GM12878 (cell line): ENCODE results near the gene CANT1. TPM values are rescaled to one million over a fixed set of nuclear protein-coding genes. Genes with fewer than 3 reads are reported as not detected.

Experiments
- ATAC-seq: fragments of 200-7000 bp; cut with Tn5 transposase; 3 replicates; pipeline ENCODE4 v1.9.1; 2020; ENCODE audit warnings: mild to moderate bottlenecking, moderate library complexity
- BruUV-seq: library from RNA; stranded (reverse); fragments of 400-500 nt; replicated peaks from 2 replicates; lab custom pipeline; 2021; lab: Mats Ljungman, UMichigan
- CTCF ChIA-PET: fragments of 300-600 bp; sonication (Branson Sonifier 250); formaldehyde crosslinking; extraction: SDS; loops from one replicate; lab custom pipeline; 2021; ENCODE audit warnings: inconsistent platforms; lab: Yijun Ruan, JAX
- POLR2A ChIA-PET: fragments of 350-600 bp; formaldehyde crosslinking; extraction: SDS; loops from one replicate; lab custom pipeline; 2021; ENCODE audit warnings: inconsistent platforms; lab: Charles Lee
- RAD21 ChIA-PET: fragments of 300-600 bp; sonication (Branson Sonifier 250); formaldehyde crosslinking; loops from one replicate; lab custom pipeline; 2023; ENCODE audit warnings: antibody characterized with exemption; ENCODE audit not compliant: unreplicated experiment; lab: Charles Lee
- SMC1A ChIA-PET: fragments of 300-600 bp; sonication (Branson Sonifier 250); formaldehyde crosslinking; loops from one replicate; lab custom pipeline; 2023; ENCODE audit not compliant: unreplicated experiment, uncharacterized antibody; lab: Charles Lee
- DNase-seq: peaks from one replicate; pipeline ENCODE4 v3.0.0-alpha.2; 2011; ENCODE audit warnings: low read depth, low spot score
- FAIRE-seq: peaks from 3 replicates; lab custom pipeline; 2011; peaks lifted over from hg19 to GRCh38; lab: Jason Lieb, UNC
- H2AFZ ChIP-seq: 2 replicates; pipeline ENCODE4 v1.6.0; 2011; ENCODE audit warnings: low read depth, low read length, control low read depth; ENCODE audit not compliant: control insufficient read depth
- H3K27ac ChIP-seq: 2 replicates; pipeline ENCODE4 v1.5.1; 2011; ENCODE audit warnings: control low read depth; ENCODE audit not compliant: control insufficient read depth, insufficient read depth
- H3K27me3 ChIP-seq, 2 experiments: replicated peaks in 1 of 2; 2 replicates each; pipeline versions ENCODE4 v1.6.0 to v1.6.1; 2011; ENCODE audit warnings: low read length in 1 of 2; ENCODE audit not compliant: control insufficient read depth in 2 of 2, insufficient read depth in 2 of 2
- H3K36me3 ChIP-seq, 2 experiments: 2 replicates each; pipeline ENCODE4 v1.5.1; 2011; ENCODE audit warnings: low read length in 1 of 2; ENCODE audit not compliant: control insufficient read depth in 2 of 2, insufficient read depth in 2 of 2
- H3K4me1 ChIP-seq: 2 replicates; pipeline ENCODE4 v1.6.1; 2011; ENCODE audit warnings: mild to moderate bottlenecking, low read length, moderate library complexity, mixed read lengths; ENCODE audit not compliant: control insufficient read depth, insufficient read depth
- H3K4me2 ChIP-seq: 2 replicates; pipeline ENCODE4 v1.6.0; 2011; ENCODE audit warnings: control low read depth; ENCODE audit not compliant: control insufficient read depth, insufficient read depth
- H3K4me3 ChIP-seq: fragments of 200-600 bp; sonication (generic); 2 replicates; pipeline ENCODE4 v1.5.1; 2016
- H3K79me2 ChIP-seq: 2 replicates; pipeline ENCODE4 v1.6.0; 2011; ENCODE audit warnings: low read length; ENCODE audit not compliant: control insufficient read depth, insufficient read depth
- H3K9ac ChIP-seq: 2 replicates; pipeline ENCODE4 v1.8.0; 2011; ENCODE audit warnings: low read length, control low read depth, mixed read lengths; ENCODE audit not compliant: control insufficient read depth, insufficient read depth
- H3K9me3 ChIP-seq: replicated peaks from 3 replicates; pipeline ENCODE4 v1.5.1; 2011; ENCODE audit warnings: mild to moderate bottlenecking, low read length; ENCODE audit not compliant: control insufficient read depth, insufficient read depth
- H4K20me1 ChIP-seq: 2 replicates; pipeline ENCODE4 v1.6.0; 2011; ENCODE audit not compliant: control insufficient read depth, insufficient read depth
- ASH2L ChIP-seq: fragments of 300-600, 200-600 bp; sonication (generic); IDR thresholded peaks from 2 replicates; pipeline ENCODE4 v1.6.1; 2017; ENCODE audit warnings: low read depth, mild to moderate bottlenecking, borderline replicate concordance
- E2F4 ChIP-seq: IDR thresholded peaks from 2 replicates; pipeline ENCODE4 v1.6.1; 2012; ENCODE audit warnings: low read depth, low read length, improper control_type of control experiment
- EED ChIP-seq: sonication (generic); IDR thresholded peaks from 2 replicates; pipeline ENCODE4 v1.6.1; 2016; ENCODE audit warnings: antibody characterized with exemption, low read depth
- ETV6 ChIP-seq, 2 experiments: fragments of 450-650 bp in 1 of 2; IDR thresholded peaks in 1 of 2; conservative IDR thresholded peaks in 1 of 2; 2 replicates each; pipeline ENCODE4 v1.6.1; 2014; ENCODE audit warnings: antibody characterized with exemption in 1 of 2, borderline replicate concordance in 1 of 2, low read depth in 1 of 2, mild to moderate bottlenecking in 1 of 2, moderate library complexity in 1 of 2
- MXI1 ChIP-seq: fragments of 150-350 bp; IDR thresholded peaks from 2 replicates; pipeline ENCODE4 v1.6.1; 2011; ENCODE audit warnings: low read depth, mild to moderate bottlenecking, inconsistent platforms, low read length, improper control_type of control experiment
- POLR2A ChIP-seq: IDR thresholded peaks from 2 replicates; pipeline ENCODE4 v1.6.1; 2011; ENCODE audit warnings: low read depth, mild to moderate bottlenecking, low read length
- STAT3 ChIP-seq: IDR thresholded peaks from 2 replicates; pipeline ENCODE4 v1.6.1; 2011; ENCODE audit warnings: low read depth, low read length, improper control_type of control experiment
- TCF3 ChIP-seq: IDR thresholded peaks from 2 replicates; pipeline ENCODE4 v1.6.1; 2012; ENCODE audit warnings: low read depth, mild to moderate bottlenecking, low read length, borderline replicate concordance; ENCODE audit not compliant: insufficient read depth
- WGBS: methylation state at CpG from one replicate; pipeline ENCODE4 v1.1.6; 2016; ENCODE audit warnings: low lambda C conversion rate; ENCODE audit not compliant: insufficient replicate concordance, insufficient coverage; ENCODE audit errors: missing lambda C conversion rate; 5-methylcytosine and 5-hydroxymethylcytosine counted together
- in situ Hi-C: fragments of 300-500 bp; cut with MboI; formaldehyde crosslinking; loops from 9 replicates; pipeline ENCODE4 v1.14.3; 2018; ENCODE audit warnings: mixed read lengths
- intact Hi-C: fragments of 100-400 bp; cut with micrococcal nuclease; formaldehyde crosslinking; loops from one replicate; pipeline ENCODE4 v1.14.2; 2022; ENCODE audit not compliant: unreplicated experiment
- polyA plus RNA-seq, 11 experiments: library from polyadenylated mRNA; depleted of rRNA in 4 of 11; unstranded in 6 of 11; stranded (reverse) in 5 of 11; fragments of >200 nt; fragmentation: Nextera tagmentation in 4 of 11; fragmentation: Illumina TruSeq in 1 of 11; extraction: Ambion mirVana in 4 of 11; extraction: Trizol in 1 of 11; gene quantifications; 1 replicate in 1 of 11; 2 replicates in 10 of 11; pipeline versions ENCODE4 v1.2.1 to v1.2.3, GENCODE V29; 2011 to 2016; ENCODE audit warnings: inconsistent platforms in 2 of 11, missing spikeins in 2 of 11, low read depth in 1 of 11
- total RNA-seq, 4 experiments: library from RNA; depleted of rRNA in 3 of 4; stranded (reverse); fragments of >200 nt in 3 of 4; fragmentation: Illumina TruSeq in 1 of 4; extraction: Trizol in 1 of 4; gene quantifications; 2 replicates each; pipeline versions ENCODE4 v1.2.1 to v1.2.3, GENCODE V29; 2013 to 2021
- TF ChIP-seq, protein P1 (sequence below): fragments of 450-650 bp; formaldehyde crosslinking; IDR thresholded peaks from 2 replicates; pipeline ENCODE4 v1.5.0; 2022; ENCODE audit warnings: mild to moderate bottlenecking, missing genetic modification characterization

The CANT1 gene
- total and polyA plus RNA-seq, 10 of the 15 experiments (the other 5 are each of a cell fraction or from before 2014, with no cell fraction given): 2.2 to 59.2 (median 20.2) TPM

DNA sequence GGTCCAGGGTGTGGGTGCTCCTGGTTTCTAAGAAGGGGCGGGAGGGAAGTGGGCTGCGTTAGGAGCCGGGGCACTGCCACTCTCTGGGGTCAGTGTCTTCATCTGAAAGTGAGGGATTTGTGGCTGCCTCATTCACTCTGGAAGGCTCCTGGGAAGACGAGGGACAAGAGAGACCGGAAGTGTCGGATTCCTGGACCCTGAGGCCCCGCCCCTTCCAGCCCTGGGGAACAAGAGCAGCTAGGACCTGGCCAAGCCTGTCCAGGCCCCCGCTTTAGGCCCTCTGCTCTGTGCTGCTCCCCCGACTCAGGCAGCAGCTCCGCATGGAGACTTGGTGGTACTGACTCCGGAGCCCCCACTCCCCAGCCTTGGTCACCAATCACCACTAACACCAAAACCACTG lies 36.4 kb downstream of the CANT1 start:
- RAD21 ChIA-PET: interaction anchor here (2.0 kb wide), 1 partner anchor 107 kb away, joined by 15 read pairs; no protein-coding TSS in a partner anchor
- ATAC-seq (no peak), DNase-seq (no peak), FAIRE-seq (no peak)
- H3K9me3 ChIP-seq: no peaks in the 10 kb centered on the region
- H3K27ac ChIP-seq: no peak overlapping the region
- CTCF ChIA-PET: interaction anchor here (3.7 kb wide), 1 partner anchor 107 kb away, joined by 59 read pairs; no protein-coding TSS in a partner anchor
- H4K20me1 ChIP-seq: no peaks in the 10 kb centered on the region
- H3K79me2 ChIP-seq: no peaks in the 10 kb centered on the region
- H3K4me2 ChIP-seq: no peak overlapping the region
- TF ChIP-seq EED: no peak
- TF ChIP-seq MXI1: no peak
- no peak for TF ChIP-seq POLR2A
- TF ChIP-seq ETV6 (conservative IDR thresholded peaks at IDR 0.05 in 1 of 2, IDR thresholded peaks at IDR 0.05 in 1 of 2; ENCODE audit: borderline replicate concordance in 1 of 2, low read depth in 1 of 2): no peak
- TF ChIP-seq ASH2L: no peak
- no peaks in the 10 kb centered on the region for H3K27me3 ChIP-seq
- H3K4me1 ChIP-seq: no peaks in the 10 kb centered on the region
- H3K9ac ChIP-seq: no peak overlapping the region
- no peak overlapping the region for H3K4me3 ChIP-seq
- intact Hi-C loops: no loop called here
- in situ Hi-C loops: no loop called here
- H2AFZ ChIP-seq: no peak overlapping the region
- H3K36me3 ChIP-seq: no peaks in the 10 kb centered on the region
- POLR2A ChIA-PET: no interaction called here
- SMC1A ChIA-PET: interaction anchor here (0.7 kb wide), 1 partner anchor 107 kb away, joined by 3 read pairs; no protein-coding TSS in a partner anchor
- BruUV-seq: no TSS peak
- 28% methylated on average over 11 of the region's 11 CpGs for WGBS

DNA sequence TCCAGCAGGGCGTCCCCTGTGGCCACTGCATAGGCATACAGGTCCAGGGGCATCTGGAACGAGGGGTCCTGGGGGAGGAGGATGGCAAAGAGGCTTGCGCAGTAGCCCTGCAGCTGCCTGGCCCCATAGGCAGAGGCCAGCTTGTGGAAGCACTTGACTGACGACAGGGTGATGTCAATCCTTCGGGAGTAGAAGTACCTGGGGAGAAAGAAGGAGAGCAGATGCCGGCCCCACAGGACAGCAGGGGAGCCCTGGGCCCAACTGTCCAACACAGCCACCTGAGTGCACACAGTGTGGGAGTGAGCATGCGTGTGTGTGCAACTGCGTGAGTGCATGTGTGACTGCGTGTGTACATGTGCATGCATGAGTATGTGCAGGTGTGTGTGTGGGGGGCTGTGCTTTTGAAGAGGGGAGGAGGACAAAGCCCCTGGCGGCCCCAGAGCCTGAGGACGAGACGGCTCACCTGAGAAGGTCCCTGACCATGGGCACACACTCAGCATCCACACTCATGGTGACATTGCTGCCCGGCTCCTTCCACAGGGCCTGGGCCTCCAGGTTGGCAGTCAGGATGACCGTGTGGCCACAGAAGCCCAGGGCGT lies 37.0 kb downstream of the CANT1 start:
- no peak for DNase-seq
- H3K27me3 ChIP-seq: no peaks in the 10 kb centered on the region
- H3K36me3 ChIP-seq: no peaks in the 10 kb centered on the region
- SMC1A ChIA-PET: interaction anchor here (2.4 kb wide), 1 partner anchor 107 kb away, joined by 17 read pairs; no protein-coding TSS in a partner anchor
- no peak overlapping the region for H3K9ac ChIP-seq
- no peak overlapping the region for H3K4me3 ChIP-seq
- H3K4me2 ChIP-seq: no peak overlapping the region
- H4K20me1 ChIP-seq: no peaks in the 10 kb centered on the region
- ATAC-seq: no peak
- CTCF ChIA-PET: interaction anchor here (0.6 to 3.7 kb wide), 5 partner anchors 72 to 475 kb away, joined by 4 to 59 read pairs (median 10); no protein-coding TSS in a partner anchor
- no peaks in the 10 kb centered on the region for H3K9me3 ChIP-seq
- H3K79me2 ChIP-seq: no peaks in the 10 kb centered on the region
- RAD21 ChIA-PET: interaction anchor here (1.0 to 2.0 kb wide), 3 partner anchors 104 to 131 kb away, joined by 3 to 15 read pairs (median 3); no protein-coding TSS in a partner anchor
- FAIRE-seq: no peak
- no peak overlapping the region for H2AFZ ChIP-seq
- intact Hi-C loops (no loop called here), in situ Hi-C loops (no loop called here)
- BruUV-seq: no TSS peak
- H3K4me1 ChIP-seq: no peaks in the 10 kb centered on the region
- no peak overlapping the region for H3K27ac ChIP-seq
- 48% methylated on average over 12 of the region's 15 CpGs for WGBS
- POLR2A ChIA-PET: no interaction called here
- TF ChIP-seq E2F4 (no peak), STAT3 (no peak), TCF3 (0 out of 2 replicates have a peak, but pooled peaks have one; percentile 57)
- TF ChIP-seq, protein P1, sequence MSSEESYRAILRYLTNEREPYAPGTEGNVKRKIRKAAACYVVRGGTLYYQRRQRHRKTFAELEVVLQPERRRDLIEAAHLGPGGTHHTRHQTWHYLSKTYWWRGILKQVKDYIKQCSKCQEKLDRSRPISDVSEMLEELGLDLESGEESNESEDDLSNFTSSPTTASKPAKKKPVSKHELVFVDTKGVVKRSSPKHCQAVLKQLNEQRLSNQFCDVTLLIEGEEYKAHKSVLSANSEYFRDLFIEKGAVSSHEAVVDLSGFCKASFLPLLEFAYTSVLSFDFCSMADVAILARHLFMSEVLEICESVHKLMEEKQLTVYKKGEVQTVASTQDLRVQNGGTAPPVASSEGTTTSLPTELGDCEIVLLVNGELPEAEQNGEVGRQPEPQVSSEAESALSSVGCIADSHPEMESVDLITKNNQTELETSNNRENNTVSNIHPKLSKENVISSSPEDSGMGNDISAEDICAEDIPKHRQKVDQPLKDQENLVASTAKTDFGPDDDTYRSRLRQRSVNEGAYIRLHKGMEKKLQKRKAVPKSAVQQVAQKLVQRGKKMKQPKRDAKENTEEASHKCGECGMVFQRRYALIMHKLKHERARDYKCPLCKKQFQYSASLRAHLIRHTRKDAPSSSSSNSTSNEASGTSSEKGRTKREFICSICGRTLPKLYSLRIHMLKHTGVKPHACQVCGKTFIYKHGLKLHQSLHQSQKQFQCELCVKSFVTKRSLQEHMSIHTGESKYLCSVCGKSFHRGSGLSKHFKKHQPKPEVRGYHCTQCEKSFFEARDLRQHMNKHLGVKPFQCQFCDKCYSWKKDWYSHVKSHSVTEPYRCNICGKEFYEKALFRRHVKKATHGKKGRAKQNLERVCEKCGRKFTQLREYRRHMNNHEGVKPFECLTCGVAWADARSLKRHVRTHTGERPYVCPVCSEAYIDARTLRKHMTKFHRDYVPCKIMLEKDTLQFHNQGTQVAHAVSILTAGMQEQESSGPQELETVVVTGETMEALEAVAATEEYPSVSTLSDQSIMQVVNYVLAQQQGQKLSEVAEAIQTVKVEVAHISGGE (CRISPR knock-in tag): no peak
